ENCODE measurements around the gene EXOC7. TPM values are rescaled to one million over a fixed set of nuclear protein-coding genes. Genes with fewer than 3 reads are reported as not detected.

Gene EXOC7
- polyA plus RNA-seq, 3 donors = 30.7 to 86.5 (median 42.4) TPM

GRCh38 chr17:76049239-76049638, 54.3 kb downstream of the EXOC7 start:
- Histone ChIP-seq H2AFZ (ENCODE audit: insufficient read depth, low read depth, low read length, poor library complexity, severe bottlenecking) (no peak overlapping the region), H4K20me1 (ENCODE audit: insufficient read depth, low read length) (peaks cover 50% of the 10 kb centered on the region), H3K36me3 (replicated peaks in 1 of 2; ENCODE audit: control insufficient read depth in 1 of 2, insufficient read depth in 2 of 2, low read length in 2 of 2) (peaks cover 74 to 96% of the 10 kb centered on the region in 2 donors), H3K4me1 (ENCODE audit: control insufficient read depth in 1 of 2, insufficient read depth in 2 of 2, low read length in 2 of 2) (peaks cover 27 to 28% of the 10 kb centered on the region in 2 donors), H3K9me3 (replicated peaks in 1 of 2; ENCODE audit: control insufficient read depth in 1 of 2, insufficient read depth in 1 of 2, low read length in 2 of 2) (no peaks in the 10 kb centered on the region), H3K79me2 (ENCODE audit: insufficient read depth, low read length) (peaks cover 9% of the 10 kb centered on the region), H3K27ac (ENCODE audit: low read depth in 1 of 2, low read length in 2 of 2) (no peak overlapping the region), H3K4me2 (replicated peaks; ENCODE audit: extremely low read depth, low read length, poor library complexity, severe bottlenecking) (no peak overlapping the region), H3K27me3 (ENCODE audit: control insufficient read depth in 2 of 2, insufficient read depth in 2 of 2, low read length in 2 of 2) (no peaks in the 10 kb centered on the region), H3K9ac (ENCODE audit: insufficient read depth, low read length, poor library complexity, severe bottlenecking) (no peak overlapping the region), H3K4me3 (replicated peaks in 1 of 3; ENCODE audit: low read depth in 2 of 3, low read length in 3 of 3) (no peak overlapping the region)
- H3K36me3 Mint-ChIP-seq = peaks cover 78 to 96% of the 10 kb centered on the region in 2 donors
- peaks cover 28% of the 10 kb centered on the region for H3K4me1 Mint-ChIP-seq
- DNase-seq = no peak
- no peak for TF ChIP-seq CTCF (IDR thresholded peaks at IDR 0.05)
- intact Hi-C loops (cut with micrococcal nuclease) = no loop called here
- H3K9me3 Mint-ChIP-seq = peaks cover 0 to 4% (median 0%) of the 10 kb centered on the region in 7 donors
- no peaks in the 10 kb centered on the region for H3K27me3 Mint-ChIP-seq (ENCODE audit: low read depth in 3 of 3)
- 94% methylated on average over 2 of the region's 3 CpGs for WGBS (ENCODE audit: insufficient coverage)
- no peak overlapping the region for H3K4me3 Mint-ChIP-seq
- peak overlapping the region in 1 of 7 donors; percentile 18 for H3K27ac Mint-ChIP-seq

GRCh38 chr17:76048711-76049110, 54.9 kb downstream of the EXOC7 start:
- no peak for TF ChIP-seq CTCF (IDR thresholded peaks at IDR 0.05)
- intact Hi-C loops (cut with micrococcal nuclease) = no loop called here

More at GRCh38 chr17:76048711-76049110, 54.9 kb downstream of the EXOC7 start:
- Histone ChIP-seq H3K27ac (ENCODE audit: low read depth in 1 of 2, low read length in 2 of 2) (peak overlapping the region in 1 of 2 donors; percentile 56), H3K9ac (ENCODE audit: insufficient read depth, low read length, poor library complexity, severe bottlenecking) (no peak overlapping the region), H3K4me2 (replicated peaks; ENCODE audit: extremely low read depth, low read length, poor library complexity, severe bottlenecking) (no peak overlapping the region), H3K4me3 (replicated peaks in 1 of 3; ENCODE audit: low read depth in 2 of 3, low read length in 3 of 3) (no peak overlapping the region), H4K20me1 (ENCODE audit: insufficient read depth, low read length) (peaks cover 49% of the 10 kb centered on the region), H3K79me2 (ENCODE audit: insufficient read depth, low read length) (peaks cover 9% of the 10 kb centered on the region), H3K9me3 (replicated peaks in 1 of 2; ENCODE audit: control insufficient read depth in 1 of 2, insufficient read depth in 1 of 2, low read length in 2 of 2) (no peaks in the 10 kb centered on the region), H3K4me1 (ENCODE audit: control insufficient read depth in 1 of 2, insufficient read depth in 2 of 2, low read length in 2 of 2) (peaks cover 27 to 28% of the 10 kb centered on the region in 2 donors), H2AFZ (ENCODE audit: insufficient read depth, low read depth, low read length, poor library complexity, severe bottlenecking) (no peak overlapping the region), H3K36me3 (replicated peaks in 1 of 2; ENCODE audit: control insufficient read depth in 1 of 2, insufficient read depth in 2 of 2, low read length in 2 of 2) (peaks cover 74 to 96% of the 10 kb centered on the region in 2 donors), H3K27me3 (ENCODE audit: control insufficient read depth in 2 of 2, insufficient read depth in 2 of 2, low read length in 2 of 2) (no peaks in the 10 kb centered on the region)
- 59% methylated on average over 5 of the region's 9 CpGs for WGBS (ENCODE audit: insufficient coverage)
- Mint-ChIP-seq H3K4me1 (peaks cover 28% of the 10 kb centered on the region), H3K4me3 (no peak overlapping the region), H3K27me3 (ENCODE audit: low read depth in 3 of 3) (no peaks in the 10 kb centered on the region), H3K9me3 (peaks cover 0 to 4% (median 0%) of the 10 kb centered on the region in 7 donors), H3K36me3 (peaks cover 78 to 96% of the 10 kb centered on the region in 2 donors), H3K27ac (no peak overlapping the region)
- no peak for DNase-seq
